ENCODE measurements around the gene LSR.

Gene LSR

GRCh38 chr19:35249146-35249847 lies 495 bp downstream of the LSR start:
- no peak for DNase-seq

- no peak for DNase-seq
These were observed 1.3 kb downstream of the LSR start for GRCh38 chr19:35249848-35250711.

- no peak for DNase-seq
These were observed 2.7 kb downstream of the LSR start for GRCh38 chr19:35251456-35251855.

- DNase-seq, result no peak
These were observed 4.8 kb downstream of the LSR start for GRCh38 chr19:35253316-35254286.

GRCh38 chr19:35254341-35255297 lies 5.8 kb downstream of the LSR start:
- no peak for DNase-seq

- no peak for DNase-seq
These were observed 7.8 kb downstream of the LSR start for GRCh38 chr19:35256566-35256965.

GRCh38 chr19:35257113-35257461 lies 8.3 kb downstream of the LSR start:
- no peak for DNase-seq

- DNase-seq, result no peak
These were observed 12.0 kb downstream of the LSR start for GRCh38 chr19:35260694-35261304.

- no peak for DNase-seq
These were observed 12.7 kb downstream of the LSR start for GRCh38 chr19:35261356-35262100.

- DNase-seq, result no peak
These were observed 13.4 kb downstream of the LSR start for GRCh38 chr19:35262101-35262761.

- DNase-seq, result no peak
These were observed 15.7 kb downstream of the LSR start for GRCh38 chr19:35264268-35265125.

GRCh38 chr19:35265126-35265899 lies 16.5 kb downstream of the LSR start:
- no peak for DNase-seq

- no peak for DNase-seq
These were observed 17.2 kb downstream of the LSR start for GRCh38 chr19:35265900-35266519.

- no peak for DNase-seq
These were observed 17.9 kb downstream of the LSR start for GRCh38 chr19:35266520-35267352.

GRCh38 chr19:35267353-35267817 lies 18.6 kb downstream of the LSR start:
- DNase-seq, result peak; percentile 23

- DNase-seq, result peak; percentile 82
These were observed 19.2 kb downstream of the LSR start for GRCh38 chr19:35267818-35268535.

Data from CD4-positive, alpha-beta T cell treated with Interleukin-12 subunit alpha and Interleukin-12 subunit beta, for 1 hour (primary cell).